H9 (cell line): ENCODE measurements around the gene PDC. TPM values are rescaled to one million over a fixed set of nuclear protein-coding genes. Genes with fewer than 3 reads are reported as not detected.

Source experiments
- DNase-seq: peaks from one replicate; pipeline ENCODE4 v3.0.0-alpha.2; 2017
- H2AFZ ChIP-seq: one replicate; pipeline ENCODE4 v1.6.1; 2013; ENCODE audit warnings: mild to moderate bottlenecking, low read length, control low read depth, moderate library complexity
- H2AK5ac ChIP-seq: 2 replicates; pipeline ENCODE4 v1.6.1; 2013; ENCODE audit warnings: low read length, control low read depth, mixed read lengths; ENCODE audit not compliant: insufficient read length
- H2BK120ac ChIP-seq: one replicate; pipeline ENCODE4 v1.6.1; 2013; ENCODE audit warnings: low read depth, mild to moderate bottlenecking, low read length, control low read depth, inconsistent platforms; ENCODE audit not compliant: poor library complexity, severe bottlenecking
- H2BK12ac ChIP-seq: 2 replicates; pipeline ENCODE4 v1.6.1; 2013; ENCODE audit warnings: low read length, control low read depth, mixed read lengths, low read depth; ENCODE audit not compliant: insufficient read length
- H2BK15ac ChIP-seq: 2 replicates; pipeline ENCODE4 v1.6.1; 2013; ENCODE audit warnings: low read depth, low read length, control low read depth
- H2BK20ac ChIP-seq: one replicate; pipeline ENCODE4 v1.6.1; 2013; ENCODE audit warnings: low read depth, mild to moderate bottlenecking, low read length, control low read depth, inconsistent platforms; ENCODE audit not compliant: poor library complexity, severe bottlenecking
- H2BK5ac ChIP-seq: 2 replicates; pipeline ENCODE4 v1.6.1; 2013; ENCODE audit warnings: low read length, control low read depth, mixed read lengths; ENCODE audit not compliant: insufficient read length
- H3K14ac ChIP-seq: 2 replicates; pipeline ENCODE4 v1.6.1; 2013; ENCODE audit warnings: low read length, control low read depth; ENCODE audit not compliant: insufficient read depth
- H3K18ac ChIP-seq: 2 replicates; pipeline ENCODE4 v1.6.1; 2013; ENCODE audit warnings: low read depth, mild to moderate bottlenecking, mixed read lengths, low read length, control low read depth; ENCODE audit not compliant: insufficient read length
- H3K23ac ChIP-seq: 2 replicates; pipeline ENCODE4 v1.6.1; 2013; ENCODE audit warnings: low read length, control low read depth, mixed read lengths, low read depth; ENCODE audit not compliant: insufficient read length
- H3K23me2 ChIP-seq: 2 replicates; pipeline ENCODE4 v1.6.1; 2013; ENCODE audit warnings: low read depth, mild to moderate bottlenecking, mixed read lengths, low read length, control low read depth; ENCODE audit not compliant: insufficient read length, poor library complexity, severe bottlenecking
- H3K27ac ChIP-seq: 2 replicates; pipeline ENCODE4 v1.5.1; 2013; ENCODE audit warnings: low read length, control low read depth, mixed read lengths, low read depth; ENCODE audit not compliant: insufficient read length
- H3K27me3 ChIP-seq: 2 replicates; pipeline ENCODE4 v1.6.1; 2013; ENCODE audit warnings: low read length, control low read depth, inconsistent platforms; ENCODE audit not compliant: insufficient read depth
- H3K4ac ChIP-seq: 2 replicates; pipeline ENCODE4 v1.6.1; 2013; ENCODE audit warnings: low read depth, mild to moderate bottlenecking, control low read depth, inconsistent platforms, low read length, moderate library complexity
- H3K4me1 ChIP-seq: 2 replicates; pipeline ENCODE4 v1.6.1; 2013; ENCODE audit warnings: low read length, control low read depth, inconsistent platforms; ENCODE audit not compliant: insufficient read depth
- H3K4me2 ChIP-seq: 2 replicates; pipeline ENCODE4 v1.6.1; 2013; ENCODE audit warnings: low read length, control low read depth, mixed read lengths; ENCODE audit not compliant: insufficient read length, insufficient read depth
- H3K56ac ChIP-seq: 2 replicates; pipeline ENCODE4 v1.6.1; 2013; ENCODE audit warnings: low read depth, mild to moderate bottlenecking, mixed read lengths, low read length, control low read depth; ENCODE audit not compliant: insufficient read length
- H3K79me1 ChIP-seq: 2 replicates; pipeline ENCODE4 v1.6.1; 2013; ENCODE audit warnings: low read depth, mild to moderate bottlenecking, moderate library complexity, low read length, control low read depth, inconsistent platforms; ENCODE audit not compliant: insufficient read depth, poor library complexity, severe bottlenecking
- H3K79me2 ChIP-seq: 2 replicates; pipeline ENCODE4 v1.6.1; 2013; ENCODE audit warnings: low read length, control low read depth, inconsistent platforms; ENCODE audit not compliant: insufficient read depth
- H3K9ac ChIP-seq: 2 replicates; pipeline ENCODE4 v1.6.1; 2013; ENCODE audit warnings: low read length, control low read depth, mixed read lengths; ENCODE audit not compliant: insufficient read length; ENCODE audit errors: extremely low read depth
- H3K9me3 ChIP-seq: one replicate; pipeline ENCODE4 v1.6.1; 2013; ENCODE audit warnings: low read depth, low read length, inconsistent platforms; ENCODE audit not compliant: control insufficient read depth
- H3T11ph ChIP-seq: one replicate; pipeline ENCODE4 v1.6.1; 2013; ENCODE audit warnings: mild to moderate bottlenecking, low read length, control low read depth, inconsistent platforms
- H4K20me1 ChIP-seq: one replicate; pipeline ENCODE4 v1.6.1; 2013; ENCODE audit not compliant: control insufficient read depth, insufficient read length, insufficient read depth
- H4K5ac ChIP-seq: 2 replicates; pipeline ENCODE4 v1.6.1; 2013; ENCODE audit warnings: low read depth, mild to moderate bottlenecking, mixed read lengths, low read length, control low read depth; ENCODE audit not compliant: insufficient read length
- H4K8ac ChIP-seq: replicated peaks from 2 replicates; pipeline ENCODE4 v1.6.1; 2013; ENCODE audit warnings: low read length, control low read depth, mixed read lengths, low read depth; ENCODE audit not compliant: insufficient read length
- H4K91ac ChIP-seq: 2 replicates; pipeline ENCODE4 v1.6.1; 2013; ENCODE audit warnings: low read depth, mild to moderate bottlenecking, moderate library complexity, mixed read lengths, low read length, control low read depth; ENCODE audit not compliant: insufficient read length
- H3K27ac Mint-ChIP-seq, 3 experiments: 2 replicates in 2 of 3; 3 replicates in 1 of 3; pipeline ENCODE4 v1.8.0; 2020 to 2021; ENCODE audit warnings: mixed read lengths in 3 of 3, mild to moderate bottlenecking in 1 of 3, moderate library complexity in 1 of 3
- H3K27me3 Mint-ChIP-seq: 2 replicates; pipeline ENCODE4 v1.8.0; 2021; ENCODE audit warnings: low read depth, mild to moderate bottlenecking, moderate library complexity, mixed read lengths
- H3K36me3 Mint-ChIP-seq, 3 experiments: 2 replicates in 2 of 3; 3 replicates in 1 of 3; pipeline ENCODE4 v1.8.0; 2020 to 2021; ENCODE audit warnings: low read depth in 3 of 3, mixed read lengths in 3 of 3; ENCODE audit not compliant: insufficient read depth in 1 of 3
- H3K4me1 Mint-ChIP-seq, 2 experiments: 2 replicates each; pipeline ENCODE4 v1.8.0; 2020; ENCODE audit warnings: mixed read lengths in 2 of 2
- H3K4me3 Mint-ChIP-seq, 2 experiments: 2 replicates in 1 of 2; 3 replicates in 1 of 2; pipeline ENCODE4 v1.8.0; 2020 to 2021; ENCODE audit warnings: mild to moderate bottlenecking in 2 of 2, mixed read lengths in 2 of 2, moderate library complexity in 1 of 2
- H3K9me3 Mint-ChIP-seq, 2 experiments: 2 replicates in 1 of 2; 3 replicates in 1 of 2; pipeline ENCODE4 v1.8.0; 2020; ENCODE audit warnings: mild to moderate bottlenecking in 2 of 2, mixed read lengths in 2 of 2, moderate library complexity in 1 of 2
- WGBS: extraction: QIAGEN DNeasy Blood & Tissue Kit; methylation state at CpG from one replicate; pipeline ENCODE4 v1.1.7; 2013; ENCODE audit warnings: missing lambda C conversion rate, low lambda C conversion rate, mixed read lengths; ENCODE audit not compliant: insufficient read length; ENCODE audit errors: extremely low coverage; 5-methylcytosine and 5-hydroxymethylcytosine counted together
- total RNA-seq: library from RNA; stranded (reverse); gene quantifications from 2 replicates; pipeline ENCODE4 v1.2.1, GENCODE V29; 2021
- TF ChIP-seq, protein P1 (sequence below): fragments of 200-600 bp; sonication (generic); conservative IDR thresholded peaks from 3 replicates; pipeline ENCODE4 v1.8.0; 2021; ENCODE audit warnings: antibody characterized with exemption, mild to moderate bottlenecking

Gene PDC
- total RNA-seq, 1 experiment from 2014 or later, result not detected

DNA sequence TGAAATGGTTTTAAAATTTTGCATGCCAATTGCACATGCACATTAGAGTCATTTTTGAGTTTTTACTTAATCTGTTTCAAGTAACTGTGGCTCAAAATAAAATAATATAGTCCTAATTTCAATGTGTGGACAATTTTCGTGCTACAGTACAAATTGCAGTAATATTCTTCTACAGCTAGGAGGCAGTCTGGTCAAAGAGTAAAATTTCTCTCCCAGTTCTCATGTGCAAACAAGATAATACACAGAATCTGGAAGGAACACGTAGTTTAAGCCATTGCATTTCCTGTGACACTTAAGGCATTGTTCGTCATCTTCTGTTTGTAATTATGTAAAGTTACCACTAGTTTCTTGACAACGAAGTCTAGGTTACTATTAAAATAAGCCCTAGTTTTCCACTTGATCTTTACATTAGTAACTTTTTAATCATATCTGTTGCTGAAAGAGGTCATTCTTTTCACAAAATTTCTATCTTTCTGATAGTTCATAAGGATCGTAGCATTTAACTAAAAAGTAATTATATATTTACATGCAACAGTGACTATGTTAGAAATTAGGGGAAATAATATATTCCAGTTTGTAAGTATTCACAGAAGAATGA, 56.4 kb downstream of the PDC start:
- Histone ChIP-seq H2BK12ac (no peak overlapping the region), H3K18ac (no peak overlapping the region), H2AFZ (no peak overlapping the region), H2BK20ac (no peak overlapping the region), H3K79me1 (no peaks in the 10 kb centered on the region), H4K91ac (no peak overlapping the region), H3K9ac (no peak overlapping the region), H3K4ac (no peak overlapping the region), H3K4me1 (no peaks in the 10 kb centered on the region), H4K8ac (no peak overlapping the region), H3K23me2 (no peaks in the 10 kb centered on the region), H3K27me3 (no peaks in the 10 kb centered on the region), H3K27ac (no peak overlapping the region), H3K9me3 (no peaks in the 10 kb centered on the region), H3K4me2 (no peak overlapping the region), H2BK15ac (no peak overlapping the region), H2BK120ac (no peak overlapping the region), H2AK5ac (no peak overlapping the region), H3T11ph (no peak overlapping the region), H3K23ac (no peak overlapping the region), H3K79me2 (no peaks in the 10 kb centered on the region), H4K20me1 (no peaks in the 10 kb centered on the region), H3K56ac (no peak overlapping the region), H2BK5ac (no peak overlapping the region), H3K14ac (no peak overlapping the region), H4K5ac (no peak overlapping the region)
- no peak for DNase-seq
- Mint-ChIP-seq H3K4me1 (no peaks in the 10 kb centered on the region), H3K27ac (no peak overlapping the region), H3K9me3 (no peaks in the 10 kb centered on the region), H3K27me3 (no peaks in the 10 kb centered on the region), H3K36me3 (peaks cover 6 to 50% (median 34%) of the 10 kb centered on the region in 3 experiments; a peak in 6 of 7 replicates), H3K4me3 (no peak overlapping the region)
- TF ChIP-seq, protein P1, sequence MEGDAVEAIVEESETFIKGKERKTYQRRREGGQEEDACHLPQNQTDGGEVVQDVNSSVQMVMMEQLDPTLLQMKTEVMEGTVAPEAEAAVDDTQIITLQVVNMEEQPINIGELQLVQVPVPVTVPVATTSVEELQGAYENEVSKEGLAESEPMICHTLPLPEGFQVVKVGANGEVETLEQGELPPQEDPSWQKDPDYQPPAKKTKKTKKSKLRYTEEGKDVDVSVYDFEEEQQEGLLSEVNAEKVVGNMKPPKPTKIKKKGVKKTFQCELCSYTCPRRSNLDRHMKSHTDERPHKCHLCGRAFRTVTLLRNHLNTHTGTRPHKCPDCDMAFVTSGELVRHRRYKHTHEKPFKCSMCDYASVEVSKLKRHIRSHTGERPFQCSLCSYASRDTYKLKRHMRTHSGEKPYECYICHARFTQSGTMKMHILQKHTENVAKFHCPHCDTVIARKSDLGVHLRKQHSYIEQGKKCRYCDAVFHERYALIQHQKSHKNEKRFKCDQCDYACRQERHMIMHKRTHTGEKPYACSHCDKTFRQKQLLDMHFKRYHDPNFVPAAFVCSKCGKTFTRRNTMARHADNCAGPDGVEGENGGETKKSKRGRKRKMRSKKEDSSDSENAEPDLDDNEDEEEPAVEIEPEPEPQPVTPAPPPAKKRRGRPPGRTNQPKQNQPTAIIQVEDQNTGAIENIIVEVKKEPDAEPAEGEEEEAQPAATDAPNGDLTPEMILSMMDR, result peak; percentile 73
- WGBS, result no CpG with 5 or more reads among the region's 5 CpGs
